Renal cortical epithelial cell (primary cell): Measurements from ENCODE around the gene ITPR2. TPM values are rescaled to one million over a fixed set of nuclear protein-coding genes. Genes with fewer than 3 reads are reported as not detected.
A peak's percentile ranks its signal among the peaks of the same experiment; 100 is the strongest.

Experiments
- DNase-seq: peaks from one replicate; pipeline ENCODE4 v3.0.0-alpha.2; 2011; ENCODE audit warnings: low read depth
- total RNA-seq: library from RNA; depleted of rRNA; stranded (reverse); fragments of >200 nt; gene quantifications from 2 replicates; pipeline ENCODE4 v1.2.3, GENCODE V29; 2014

ITPR2 gene
- total RNA-seq, 1 donor from 2014 or later = 51.6 TPM

DNA sequence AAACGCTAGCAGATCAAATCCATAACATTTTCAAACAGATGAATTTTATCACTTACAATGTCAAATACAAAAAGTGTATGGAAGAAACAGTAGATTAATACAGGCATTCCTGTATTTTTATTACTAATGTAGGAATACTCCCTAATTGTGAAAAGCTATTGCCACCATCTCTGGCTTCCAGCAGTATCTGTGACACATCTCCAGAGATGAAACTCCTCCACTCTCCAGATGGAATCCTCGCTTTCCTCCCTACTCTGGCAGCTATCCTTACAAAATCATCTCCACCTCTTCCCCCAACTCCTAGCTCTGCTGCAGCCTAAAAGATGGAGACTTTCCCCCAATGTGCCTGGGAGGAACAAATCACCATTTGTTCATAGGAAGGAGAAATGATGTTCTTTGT is 426.2 kb downstream of the ITPR2 start:
- DNase-seq = no peak

DNA sequence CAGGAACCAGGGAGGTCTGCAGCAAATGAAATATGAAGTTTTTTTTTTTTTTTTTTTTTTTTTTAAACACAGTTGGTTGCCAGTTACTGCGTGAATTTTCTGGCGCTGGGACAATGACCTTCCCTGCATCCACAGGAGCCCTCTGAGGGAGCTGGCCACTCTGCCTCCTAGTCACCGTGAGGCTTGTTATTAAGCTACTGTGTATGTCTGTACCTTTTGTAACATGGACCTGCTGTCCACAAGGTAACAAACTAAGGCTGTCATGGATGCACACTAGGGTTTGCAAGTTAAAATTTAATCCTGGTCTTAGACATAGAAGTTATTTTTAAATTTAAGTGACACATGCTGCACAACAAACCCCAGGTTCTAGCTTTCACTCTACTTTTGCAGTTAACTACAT is 426.6 kb downstream of the ITPR2 start:
- peak; percentile 60 for DNase-seq

DNA sequence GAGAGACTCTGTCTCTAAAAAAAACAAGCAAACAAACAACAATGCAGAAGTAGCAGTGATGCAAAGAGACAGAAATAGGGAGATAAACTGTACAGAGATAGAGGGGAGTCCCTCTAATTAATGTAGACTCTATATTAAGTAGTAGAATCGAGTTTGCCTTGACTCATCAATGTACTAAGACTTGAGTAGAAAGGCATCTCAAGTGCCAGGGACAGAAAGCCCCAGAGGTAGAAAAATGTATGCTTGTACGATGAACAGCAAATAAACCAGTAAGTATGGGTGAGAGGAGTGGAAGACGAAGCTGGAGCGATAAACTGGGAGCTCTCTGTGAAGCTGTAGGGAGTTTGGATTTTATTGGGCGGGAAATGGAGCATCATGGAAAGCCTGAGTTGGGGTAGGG is 429.4 kb downstream of the ITPR2 start:
- no peak for DNase-seq

DNA sequence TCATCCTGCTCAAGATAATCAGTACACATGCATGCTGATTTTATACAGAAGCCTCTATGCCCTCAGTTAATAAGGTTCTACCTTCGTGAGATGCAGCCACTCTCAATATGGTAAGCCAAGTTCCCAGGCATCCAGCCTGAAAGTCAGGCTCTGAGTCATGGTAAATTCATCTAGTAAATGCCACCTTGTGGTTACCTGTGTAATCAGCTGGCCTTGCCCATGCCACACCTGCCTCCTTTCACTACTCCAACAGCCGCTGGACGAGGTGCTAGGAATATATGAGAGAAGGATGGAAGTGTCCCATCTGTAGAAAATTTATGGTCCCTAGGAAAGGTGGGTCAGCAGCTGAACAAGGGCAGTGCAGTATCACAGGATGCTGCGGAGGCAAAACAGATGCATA is 430.3 kb downstream of the ITPR2 start:
- peak; percentile 79 for DNase-seq

GRCh38 chr12:26401874-26402273 is 431.1 kb downstream of the ITPR2 start:
- DNase-seq = no peak

DNA sequence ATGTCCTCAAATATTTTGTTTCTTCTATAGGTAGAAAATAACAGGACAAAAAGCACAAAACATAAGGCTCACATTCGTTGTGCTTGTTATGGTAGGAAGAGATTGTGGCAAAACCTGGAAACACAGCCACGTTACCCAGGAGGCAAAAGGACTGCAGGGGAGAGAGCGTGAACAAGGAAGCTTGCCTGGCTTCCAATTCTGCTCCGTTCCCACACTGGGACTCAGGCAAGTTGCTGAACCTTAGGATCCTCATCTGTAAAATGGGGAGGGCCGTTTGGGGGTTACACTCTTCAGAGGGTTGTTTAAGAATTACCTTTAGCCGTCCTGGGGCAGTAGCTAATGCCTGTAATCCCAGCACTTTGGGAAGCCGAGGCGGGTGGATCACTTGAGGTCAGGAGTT is 432.4 kb downstream of the ITPR2 start:
- DNase-seq = no peak

GRCh38 chr12:26399381-26399780 is 433.6 kb downstream of the ITPR2 start:
- DNase-seq = no peak

- DNase-seq = no peak
Observed at GRCh38 chr12:26396402-26396801, 436.6 kb downstream of the ITPR2 start.

DNA sequence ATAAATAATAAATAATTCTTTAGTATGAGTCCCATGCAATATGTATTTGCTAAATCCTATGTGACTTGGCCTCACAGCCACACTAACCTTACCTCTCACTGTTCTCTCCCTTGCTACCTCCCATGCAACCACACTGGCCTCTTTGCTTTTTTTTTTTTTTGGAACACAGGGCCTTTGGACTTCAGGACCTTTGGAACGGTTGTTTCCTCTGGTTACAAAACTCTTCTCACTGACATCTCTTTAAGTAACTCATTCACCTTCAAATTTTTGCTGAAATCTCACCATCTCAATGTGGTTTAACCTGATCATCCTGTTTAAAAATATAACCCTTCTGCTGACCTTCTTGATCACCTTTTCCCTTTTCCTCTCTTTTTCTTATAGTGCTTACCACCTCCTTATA is 443.7 kb downstream of the ITPR2 start:
- DNase-seq = no peak

- DNase-seq = no peak
Observed at GRCh38 chr12:26384536-26384935, 448.5 kb downstream of the ITPR2 start.

DNA sequence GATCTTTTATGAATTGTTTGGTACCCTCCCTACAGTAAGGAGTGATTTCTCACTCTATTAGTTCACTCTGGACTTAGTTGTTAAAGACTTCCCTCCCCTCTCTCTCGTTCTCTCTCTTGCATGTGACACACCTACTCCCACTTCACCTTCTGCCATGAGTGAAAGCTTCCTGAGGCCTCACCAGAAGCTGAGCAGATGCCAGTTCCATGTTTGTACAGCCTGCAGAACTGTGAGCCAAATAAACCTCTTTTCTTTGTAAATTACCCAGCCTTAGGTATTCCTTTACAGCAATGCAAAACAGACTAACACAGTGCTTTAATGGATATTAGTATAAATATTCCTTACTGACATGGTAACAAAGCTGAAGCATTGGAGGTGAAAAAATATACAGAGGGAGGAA is 450.0 kb downstream of the ITPR2 start:
- no peak for DNase-seq

- DNase-seq = no peak
Observed at GRCh38 chr12:26380897-26381296, 452.1 kb downstream of the ITPR2 start.

DNA sequence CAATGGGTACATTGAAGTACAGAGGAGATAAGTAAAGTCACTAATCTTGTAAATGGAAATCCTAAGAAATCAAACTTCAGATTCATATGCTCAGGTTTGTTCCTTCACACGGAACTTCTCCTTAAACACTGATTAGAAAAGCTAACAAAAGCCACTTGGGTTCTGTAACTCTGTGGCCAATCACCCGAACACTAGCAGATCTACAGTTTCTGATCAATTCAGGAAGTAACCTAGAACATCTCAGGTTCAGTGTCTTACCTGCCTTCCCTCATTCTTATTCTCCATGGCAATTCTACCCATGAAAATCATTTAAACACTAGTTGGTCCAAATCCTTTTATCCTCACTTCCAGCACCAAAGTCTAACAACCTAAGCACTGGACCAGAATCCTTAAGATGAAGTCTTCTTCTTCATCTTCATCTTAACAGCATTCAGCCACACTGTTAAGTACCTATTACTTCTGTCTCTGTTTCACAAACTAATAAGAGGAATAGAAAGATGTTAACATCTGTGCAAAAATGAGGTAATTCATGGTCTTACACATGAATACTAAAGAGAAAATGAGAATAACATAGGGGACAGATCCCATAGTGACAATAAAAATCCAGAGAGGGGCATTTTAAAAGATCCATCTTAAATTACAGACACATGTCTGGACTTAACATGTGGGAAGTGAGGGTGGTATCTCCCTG is 453.1 kb downstream of the ITPR2 start:
- no peak for DNase-seq

DNA sequence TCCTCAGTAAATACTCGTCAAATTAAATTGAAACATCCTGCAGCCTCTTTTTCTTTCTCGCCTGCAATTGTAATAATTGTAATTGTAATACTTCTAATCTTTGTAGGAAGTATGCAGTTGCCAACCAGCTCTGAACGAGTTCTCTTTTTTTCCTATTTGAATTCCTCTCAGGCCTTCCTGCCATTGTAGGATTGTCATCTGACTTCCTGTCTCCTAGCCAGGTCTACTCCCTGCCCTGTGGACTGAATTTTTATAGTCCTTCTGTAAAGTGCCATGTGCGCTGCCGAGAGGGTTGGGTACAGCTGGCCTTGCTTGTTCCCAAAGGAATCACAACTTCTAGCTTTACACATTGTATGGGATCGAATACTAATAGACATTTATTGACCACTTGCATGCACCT is 454.3 kb downstream of the ITPR2 start:
- no peak for DNase-seq

DNA sequence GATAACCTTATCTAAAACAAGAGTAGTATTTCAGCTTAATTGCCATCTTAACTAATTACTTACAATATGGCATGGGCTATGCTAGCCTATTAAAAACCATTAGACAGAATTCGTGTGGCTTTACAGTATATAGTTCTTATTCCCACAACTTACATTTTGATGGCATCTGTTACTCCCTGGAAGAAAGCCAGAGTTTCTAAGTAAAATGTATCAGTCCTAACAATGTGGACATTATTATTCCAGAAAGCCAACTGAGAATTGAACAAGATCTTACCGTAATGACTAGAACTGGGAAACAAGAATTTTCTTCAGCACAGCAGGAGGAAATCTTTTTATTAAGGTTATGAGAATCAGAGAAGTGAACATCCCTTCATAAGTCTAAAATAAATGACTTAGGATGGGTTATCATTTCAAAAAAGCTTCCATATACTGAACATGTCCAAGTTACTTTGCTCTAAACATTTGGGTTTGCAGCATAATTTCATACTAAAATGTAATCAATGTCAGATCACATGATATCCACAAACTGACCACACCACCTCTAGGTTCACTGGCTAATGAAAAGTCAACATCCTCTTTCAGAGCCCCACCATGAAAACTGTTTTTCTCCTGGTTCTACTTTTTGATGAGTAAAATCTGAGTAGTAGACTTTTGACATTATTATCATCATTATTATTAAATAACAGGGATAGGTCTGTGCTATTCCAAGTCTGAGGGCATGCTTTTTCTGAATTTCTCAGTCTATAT is 457.9 kb downstream of the ITPR2 start:
- no peak for DNase-seq

- no peak for DNase-seq
Observed at GRCh38 chr12:26373606-26374495, 459.1 kb downstream of the ITPR2 start.

- no peak for DNase-seq
Observed at GRCh38 chr12:26372866-26373265, 460.1 kb downstream of the ITPR2 start.

DNA sequence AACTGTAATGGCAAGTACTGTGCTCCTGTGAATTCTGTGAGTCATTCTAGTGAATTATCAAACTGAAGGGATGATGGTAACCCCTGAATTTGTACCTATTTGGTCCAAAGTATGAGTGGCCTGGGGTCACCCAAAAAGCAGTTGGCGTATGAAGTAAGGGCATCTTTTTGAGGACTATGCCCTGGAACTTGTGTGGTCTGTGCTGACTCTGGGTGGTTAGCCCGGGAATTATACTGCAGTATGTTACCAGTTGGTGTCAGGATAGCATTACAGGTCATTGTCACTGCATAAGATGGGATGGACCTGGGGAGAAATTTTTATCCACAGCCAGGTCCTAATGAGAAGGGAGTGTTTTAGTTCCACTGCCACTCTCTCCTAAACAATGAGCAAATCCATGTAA is 462.9 kb downstream of the ITPR2 start:
- DNase-seq = no peak

- peak; percentile 94 for DNase-seq
Observed at GRCh38 chr12:26369588-26369987, 463.4 kb downstream of the ITPR2 start.

DNA sequence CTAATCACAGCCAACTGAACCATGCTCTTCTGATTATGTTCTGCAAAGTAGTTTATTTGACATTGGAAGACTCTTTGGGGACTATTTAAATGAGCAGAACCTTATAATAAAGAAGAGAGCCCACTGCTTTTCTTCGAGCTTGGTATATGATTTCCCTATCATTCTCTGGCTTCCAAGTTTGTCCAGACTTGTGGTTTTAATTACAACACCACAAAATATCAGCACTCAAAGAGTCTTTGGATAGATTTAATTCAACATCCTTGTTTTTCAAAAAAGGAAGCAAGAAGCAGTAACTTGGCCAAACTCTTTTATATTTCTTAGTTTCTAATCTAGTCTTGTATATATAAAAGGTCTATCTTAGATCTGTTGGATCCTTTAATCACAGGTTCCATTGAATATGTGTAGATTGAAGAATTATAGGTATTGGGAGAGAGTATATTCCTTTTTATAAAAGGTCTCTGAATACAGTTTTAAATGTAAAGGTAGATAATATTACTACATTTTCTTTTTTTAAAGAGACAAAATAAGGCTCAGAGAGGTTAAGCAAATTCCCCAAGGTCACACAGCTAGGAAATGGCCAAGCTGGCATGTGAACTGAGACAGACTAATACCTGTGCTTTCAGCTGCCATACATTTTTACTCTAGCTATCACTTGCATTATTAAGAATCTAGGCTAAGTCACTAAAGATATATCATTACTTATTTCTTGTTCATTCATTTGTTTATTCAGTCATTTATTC is 464.8 kb downstream of the ITPR2 start:
- DNase-seq = no peak

- peak; percentile 8 for DNase-seq
Observed at GRCh38 chr12:26361964-26362363, 471.0 kb downstream of the ITPR2 start.

GRCh38 chr12:26360062-26360461 is 472.9 kb downstream of the ITPR2 start:
- no peak for DNase-seq
